HG03039 (cell line): ENCODE data around the gene ZNF341.

Experiments
- ATAC-seq: cut with Tn5 transposase; IDR thresholded peaks from one replicate; pipeline ENCODE4 v1.9.1; 2021; ENCODE audit warnings: mild to moderate bottlenecking, moderate library complexity; ENCODE audit not compliant: unreplicated experiment

The ZNF341 gene

DNA sequence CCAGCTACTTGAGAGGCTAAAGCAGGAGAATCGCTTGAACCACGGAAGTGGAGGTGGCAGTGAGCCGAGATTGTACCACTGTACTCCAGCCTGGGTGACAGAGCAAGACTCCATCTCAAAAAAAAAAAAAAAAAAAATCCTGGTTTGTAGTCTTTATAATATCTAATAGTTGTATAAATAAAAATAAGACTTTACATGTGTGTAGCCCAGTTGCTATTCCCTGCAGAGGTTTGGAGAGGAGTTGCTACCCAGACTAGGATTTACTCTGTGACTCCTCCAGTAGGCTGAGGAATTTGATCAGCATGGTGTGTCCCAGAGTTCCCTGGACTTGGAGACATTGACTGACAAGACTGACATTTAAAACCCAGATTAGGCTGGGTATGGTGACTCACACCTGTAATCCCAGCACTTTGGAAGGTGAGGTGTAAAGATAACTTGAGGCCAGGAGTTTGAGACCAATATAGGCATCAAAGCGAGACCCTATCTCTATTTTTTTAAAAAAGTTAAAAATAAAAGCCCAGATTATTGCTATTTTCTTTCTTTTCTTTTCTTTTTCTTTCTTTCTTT is 89.6 kb downstream of the ZNF341 start:
- no peak for ATAC-seq

DNA sequence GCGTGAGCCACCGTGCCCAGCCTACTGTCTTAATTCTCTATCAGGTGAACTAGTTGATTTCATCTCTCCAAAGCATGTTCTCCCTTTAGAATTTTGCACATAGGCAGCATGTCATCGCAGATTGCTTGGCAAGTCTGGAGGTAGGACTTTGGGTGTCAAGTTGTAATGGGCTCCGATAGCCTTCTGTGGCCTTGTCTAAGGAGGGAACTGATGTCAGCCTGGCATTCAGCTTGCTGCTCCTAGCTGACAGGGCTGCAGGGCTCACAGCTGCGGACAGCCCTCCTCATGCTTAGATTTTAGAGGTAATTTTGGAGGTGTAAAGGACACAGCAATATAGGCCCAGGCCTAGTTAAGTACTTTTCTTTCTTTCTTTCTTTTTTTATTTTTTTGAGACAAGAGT is 90.6 kb downstream of the ZNF341 start:
- no peak for ATAC-seq

DNA sequence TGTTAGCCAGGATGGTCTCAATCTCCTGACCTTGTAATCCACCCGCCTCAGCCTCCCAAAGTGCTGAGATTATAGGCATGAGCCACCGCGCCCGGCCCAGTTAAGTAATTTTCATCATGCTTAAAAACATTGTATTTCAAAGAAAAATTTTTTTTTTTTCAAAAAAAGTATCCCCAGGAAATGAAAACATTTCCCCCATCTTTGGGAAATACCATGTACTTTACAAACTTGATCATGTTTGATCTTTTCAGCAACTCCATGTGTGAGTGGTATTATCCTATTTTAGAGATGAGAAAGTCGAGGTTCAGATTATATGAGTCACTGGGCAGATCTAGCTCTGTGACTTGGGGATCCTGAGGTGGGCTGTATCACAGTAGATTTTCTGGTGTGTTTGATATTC is 91.2 kb downstream of the ZNF341 start:
- ATAC-seq: no peak

DNA sequence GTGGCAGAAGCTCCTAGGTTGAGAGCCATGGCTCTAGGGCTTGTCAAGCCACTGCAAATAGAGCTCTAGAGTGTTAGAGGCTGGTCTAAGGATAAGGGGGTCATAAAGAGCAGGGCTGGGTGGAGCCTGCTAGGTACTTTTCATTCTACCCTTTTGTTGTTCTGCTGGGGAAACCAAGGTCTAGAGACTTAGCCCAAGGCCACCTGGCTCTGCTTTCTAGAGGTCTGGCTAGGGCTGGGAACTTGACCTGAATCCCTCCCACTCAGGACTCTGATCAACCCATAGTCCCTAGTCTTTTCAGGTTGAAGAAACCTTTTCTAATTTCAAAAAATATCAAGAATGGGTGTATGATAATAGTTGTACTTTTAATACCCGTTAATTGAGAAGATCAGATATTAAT is 93.1 kb downstream of the ZNF341 start:
- no peak for ATAC-seq

DNA sequence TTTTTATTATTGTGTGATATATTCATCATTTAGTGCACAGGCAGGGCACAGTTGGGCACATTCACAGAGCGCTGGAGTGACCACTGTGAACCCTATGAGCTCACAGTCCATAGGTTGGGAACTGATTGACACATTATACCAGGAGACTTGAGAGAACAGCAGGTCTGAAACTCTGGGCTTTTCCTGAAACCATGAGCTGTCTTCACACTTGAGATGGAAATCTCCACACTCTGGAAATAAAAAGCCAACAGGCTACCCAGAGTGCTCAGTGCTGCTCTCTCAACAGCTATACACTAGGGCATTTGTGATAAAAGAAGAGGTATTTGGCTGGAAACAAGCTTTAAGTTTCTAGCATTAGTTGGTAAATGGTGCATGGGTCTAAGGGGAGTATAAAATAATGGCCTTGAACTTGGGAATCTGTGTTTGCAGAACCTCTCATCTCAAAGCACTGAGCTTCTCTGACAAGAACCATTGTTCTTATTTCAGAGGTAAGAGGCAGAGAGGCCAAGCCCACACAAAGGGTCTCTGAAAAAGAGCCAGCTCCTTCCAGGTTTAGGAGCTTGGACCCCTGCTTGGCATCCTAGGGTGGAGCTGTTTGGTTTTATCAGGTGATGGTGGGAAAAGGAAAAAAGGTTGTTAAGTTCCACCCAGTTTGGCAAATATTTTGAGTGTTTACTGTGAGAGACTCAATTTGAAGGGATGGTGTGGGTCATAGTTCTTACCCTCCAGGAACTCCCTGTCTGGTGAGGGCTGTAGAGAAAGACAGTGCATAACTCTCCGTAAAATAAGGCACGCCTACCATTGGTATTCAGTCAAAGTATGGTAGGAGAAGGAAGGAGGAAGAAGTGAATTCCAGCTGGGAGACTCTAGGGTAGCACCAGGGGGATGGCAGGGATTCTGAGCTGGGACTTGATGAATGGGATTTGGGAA is 93.8 kb downstream of the ZNF341 start:
- no peak for ATAC-seq

DNA sequence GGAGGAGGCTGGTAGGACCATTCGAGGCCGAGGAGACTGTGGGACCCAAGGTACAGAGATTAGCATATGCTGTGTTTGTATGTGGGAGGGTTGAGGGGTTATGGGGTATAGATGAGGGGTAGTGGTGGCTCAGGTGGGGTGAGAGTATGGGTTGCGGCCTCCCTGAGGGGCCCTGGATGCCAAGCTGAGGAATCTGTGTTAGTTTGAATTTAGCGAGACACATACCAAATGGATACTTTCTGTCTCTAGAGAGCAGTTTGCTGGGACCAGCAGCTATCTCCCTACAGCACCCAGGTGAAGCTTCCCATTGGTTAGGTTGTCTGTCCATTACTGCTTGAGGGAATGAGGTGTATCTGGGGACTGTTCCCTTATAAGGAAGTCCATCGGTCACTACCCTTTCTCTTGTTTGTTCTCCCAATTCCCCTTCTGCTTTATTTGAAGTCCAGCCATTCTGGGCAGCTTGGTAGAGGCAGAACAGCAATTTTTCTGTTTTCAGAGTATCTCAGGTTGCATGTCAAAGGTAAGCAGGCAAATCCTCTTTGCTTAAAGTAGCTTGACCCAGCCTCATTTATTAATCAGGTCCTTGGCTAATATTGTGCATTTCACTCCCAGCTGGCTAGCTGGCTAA is 94.6 kb downstream of the ZNF341 start:
- no peak for ATAC-seq

DNA sequence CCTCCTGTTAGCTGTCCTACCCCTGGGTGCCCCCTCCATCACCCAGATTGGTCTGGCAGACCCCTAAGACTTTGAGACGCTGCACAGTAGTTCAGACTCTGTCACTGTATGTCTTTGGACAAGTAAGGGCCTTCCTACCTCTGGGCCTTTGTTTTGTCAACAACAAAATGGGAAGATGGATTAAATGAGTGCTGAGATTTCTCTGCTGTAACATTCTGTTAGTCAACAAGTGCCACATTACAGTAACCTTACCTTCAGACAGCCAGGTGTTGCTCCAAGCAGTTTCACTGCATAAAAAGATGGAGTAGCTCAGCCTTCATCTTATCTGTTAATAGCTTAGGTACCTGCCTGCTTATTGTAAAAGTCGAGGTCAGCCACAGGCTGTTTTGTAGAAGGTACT is 95.3 kb downstream of the ZNF341 start:
- no peak for ATAC-seq

DNA sequence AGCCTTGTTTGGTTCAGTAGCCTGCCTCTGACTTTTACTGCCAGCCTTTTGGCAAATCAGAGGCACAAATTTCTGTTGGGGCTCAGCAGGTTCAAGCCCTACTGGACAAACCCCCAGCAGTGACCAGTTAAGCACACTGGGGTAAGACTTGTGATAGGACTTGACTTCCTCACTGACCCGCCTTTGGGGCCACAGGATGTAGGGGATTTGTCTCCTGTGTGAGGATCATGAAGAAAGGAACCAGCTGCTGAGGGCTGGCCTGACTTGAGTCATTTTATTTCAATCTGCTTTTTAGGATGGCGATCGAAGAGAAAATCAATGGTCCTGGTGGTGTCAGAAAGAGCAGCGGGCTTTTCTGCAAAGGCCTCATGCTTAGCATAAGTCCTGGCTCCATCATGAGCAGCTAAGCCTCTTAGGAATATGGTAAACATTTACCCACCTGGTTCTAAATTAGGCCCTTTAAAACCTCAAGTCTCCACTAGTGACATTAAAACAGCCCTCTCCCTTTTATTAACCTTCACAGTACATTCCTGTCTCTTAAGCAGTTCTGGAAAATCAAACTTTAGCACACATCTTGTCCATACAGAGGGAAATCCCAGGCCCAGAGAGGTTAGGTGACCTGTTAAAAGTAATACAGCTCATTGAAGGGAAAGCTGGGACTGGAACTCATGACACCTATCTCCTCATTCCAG is 96.0 kb downstream of the ZNF341 start:
- ATAC-seq: no peak

DNA sequence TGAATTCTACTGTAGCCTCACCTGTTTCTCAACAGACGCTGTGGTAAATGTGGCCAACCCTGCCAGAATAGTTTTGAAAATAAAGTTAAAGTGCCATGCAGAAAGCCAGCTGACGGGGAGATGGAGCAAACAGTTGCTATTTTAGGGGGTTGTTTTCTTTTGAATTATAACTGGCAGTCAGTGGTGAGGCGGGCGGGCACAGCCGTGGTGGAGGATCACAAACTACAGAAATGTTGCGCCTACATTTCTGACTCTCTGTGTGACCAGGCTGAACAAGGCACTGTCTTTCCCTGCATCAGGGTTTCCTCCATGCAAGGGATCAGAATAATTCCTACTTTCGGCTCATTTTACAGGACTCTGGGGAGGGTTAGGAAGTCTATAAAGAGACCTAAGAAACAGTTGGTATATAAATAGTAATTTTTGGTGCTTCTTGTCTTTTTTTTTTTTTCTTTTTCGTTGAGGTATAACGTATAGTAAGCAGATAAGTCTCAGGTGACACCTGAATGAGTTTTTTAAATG is 96.6 kb downstream of the ZNF341 start:
- no peak for ATAC-seq

DNA sequence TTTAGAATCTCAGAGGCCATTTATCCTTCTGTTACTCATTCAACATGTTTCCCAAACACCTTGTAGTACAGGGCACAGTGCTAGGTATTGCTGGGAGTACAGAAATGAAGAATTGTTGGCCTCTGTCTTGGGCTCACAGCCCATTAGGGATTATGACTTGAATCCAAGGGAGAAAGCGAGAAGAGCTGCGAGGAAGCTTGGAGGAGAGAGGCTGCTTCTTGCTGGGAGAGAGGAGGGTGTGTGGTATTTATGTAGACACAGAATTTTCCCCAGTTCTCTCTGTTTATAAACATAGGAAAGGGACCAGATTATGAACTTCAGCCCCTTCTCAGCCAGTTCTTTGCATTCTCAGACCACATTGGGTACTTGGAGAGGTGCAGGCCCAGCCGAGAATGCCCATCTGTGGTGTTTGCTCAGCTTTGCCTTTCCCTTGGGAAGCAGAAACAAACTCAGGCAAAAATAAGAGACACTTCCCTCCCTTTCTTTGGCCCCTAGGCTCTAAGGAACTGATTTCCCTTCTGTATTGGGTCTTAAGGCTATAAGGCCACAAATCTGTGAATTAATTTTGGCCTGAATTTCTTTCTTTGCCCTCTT is 97.3 kb downstream of the ZNF341 start:
- no peak for ATAC-seq

DNA sequence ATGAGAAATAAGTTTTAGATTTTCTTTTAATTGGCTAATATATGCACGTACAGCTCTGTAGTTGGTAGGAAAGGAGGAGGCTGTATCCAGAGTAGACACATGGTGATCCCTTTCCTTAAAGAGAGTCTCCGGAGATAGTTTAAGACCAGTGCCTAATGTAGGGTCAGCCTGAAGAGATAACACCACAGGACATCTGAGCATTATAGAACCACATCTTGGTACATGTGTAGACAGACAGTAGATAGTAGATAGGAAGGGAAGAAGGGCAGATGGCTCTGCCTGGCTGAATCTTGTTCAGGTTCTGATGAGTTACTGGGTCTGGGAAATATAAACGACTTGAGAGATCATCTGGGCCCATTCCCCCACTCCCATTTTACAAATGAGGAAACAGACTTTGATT is 97.8 kb downstream of the ZNF341 start:
- no peak for ATAC-seq

DNA sequence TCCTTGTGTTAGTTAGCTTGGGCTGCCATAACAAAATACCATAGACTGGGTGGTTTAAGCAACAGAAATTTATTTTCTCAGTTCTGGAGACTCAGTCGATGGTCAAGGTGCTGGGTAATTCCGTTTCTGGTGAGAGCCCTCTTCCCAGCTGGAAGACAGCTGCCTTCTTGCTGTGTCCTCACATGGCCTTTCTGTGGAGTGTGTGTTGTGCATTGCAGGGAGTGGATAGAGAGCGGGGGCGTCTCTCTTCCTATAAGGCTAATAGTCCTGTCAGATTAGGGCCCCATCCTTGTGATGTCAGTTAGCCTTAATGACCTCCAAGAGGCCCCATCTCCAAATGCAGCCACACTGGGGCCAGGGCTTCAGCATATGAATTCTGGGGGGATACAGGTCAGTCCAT is 98.6 kb downstream of the ZNF341 start:
- ATAC-seq: no peak

DNA sequence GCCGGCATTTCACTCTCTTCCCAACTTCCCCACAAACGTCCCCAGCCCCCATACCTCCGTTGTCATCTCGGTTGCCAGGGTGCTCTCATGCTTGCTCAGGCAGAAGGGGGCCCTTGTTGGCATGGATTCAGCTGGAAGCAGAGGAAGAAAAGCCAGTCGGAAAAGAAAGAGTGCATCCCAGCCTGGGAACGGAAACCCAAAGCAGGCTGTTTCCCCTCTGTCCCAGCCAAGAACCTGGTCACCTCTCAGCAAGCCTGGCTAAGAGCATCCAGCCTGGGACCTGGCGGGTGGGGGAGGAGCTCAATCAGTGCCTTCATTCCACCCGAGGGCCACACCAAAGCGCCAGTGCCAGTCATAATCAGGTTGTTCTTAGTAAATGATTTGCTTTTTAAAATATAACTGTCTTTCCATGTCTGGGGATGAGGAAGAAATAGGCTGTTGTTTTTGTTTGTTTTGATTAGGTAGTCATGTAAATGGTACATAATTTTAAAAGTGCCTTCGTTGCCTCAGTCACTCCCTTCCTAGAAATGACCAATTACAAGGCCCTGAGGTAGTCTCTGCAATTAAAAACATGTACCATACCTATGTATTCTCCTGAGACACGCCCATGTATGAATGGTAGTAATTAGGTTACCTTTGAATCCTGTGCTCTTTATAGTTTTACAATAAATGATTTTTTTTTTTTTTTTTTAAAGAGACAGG is 100.5 kb downstream of the ZNF341 start:
- ATAC-seq: no peak

DNA sequence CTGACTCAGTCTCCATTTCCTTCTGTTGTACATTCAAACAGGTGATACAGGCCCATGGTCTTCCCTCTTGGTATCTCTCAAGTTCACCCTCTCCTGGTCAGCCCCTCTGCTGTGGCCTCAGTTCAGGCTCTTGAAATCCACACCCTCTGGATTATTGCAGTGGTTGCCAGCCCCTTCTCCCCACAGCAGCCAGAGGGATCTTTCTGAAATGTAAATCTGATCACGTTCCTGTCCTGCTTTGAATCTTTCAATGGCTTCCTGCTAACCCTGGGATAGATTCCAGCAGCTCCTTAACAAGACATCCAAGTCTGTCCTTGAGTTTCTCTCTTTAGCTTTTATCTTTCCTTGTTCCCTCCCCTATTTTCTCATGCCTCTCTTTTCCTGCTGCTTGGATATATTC is 101.5 kb downstream of the ZNF341 start:
- no peak for ATAC-seq

DNA sequence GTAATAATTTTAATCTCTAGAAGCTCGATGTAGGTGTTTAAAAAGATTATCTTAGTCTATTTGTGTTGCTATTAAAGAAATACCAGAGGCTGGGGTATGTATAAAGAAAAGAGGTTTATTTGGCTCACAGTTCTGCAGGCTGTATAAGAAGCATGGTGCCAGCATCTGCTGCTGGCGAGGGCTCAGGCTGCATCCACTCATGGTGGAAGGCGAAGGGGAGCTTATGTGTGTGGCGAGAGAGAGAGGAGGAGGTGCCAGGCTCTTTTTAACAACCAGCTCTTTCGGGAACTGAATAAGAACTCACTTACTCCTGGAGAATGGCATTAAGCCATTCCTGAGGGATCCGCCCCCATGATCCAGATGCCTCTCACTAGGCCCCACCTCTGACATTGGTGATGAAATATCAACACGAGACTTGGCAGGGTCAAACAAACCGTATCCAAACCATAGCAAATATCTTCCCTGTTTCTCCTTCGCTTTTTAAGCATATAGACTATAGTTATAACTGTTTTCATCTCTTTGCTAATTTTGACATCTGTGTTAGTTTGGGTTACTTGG is 103.9 kb downstream of the ZNF341 start:
- no peak for ATAC-seq

DNA sequence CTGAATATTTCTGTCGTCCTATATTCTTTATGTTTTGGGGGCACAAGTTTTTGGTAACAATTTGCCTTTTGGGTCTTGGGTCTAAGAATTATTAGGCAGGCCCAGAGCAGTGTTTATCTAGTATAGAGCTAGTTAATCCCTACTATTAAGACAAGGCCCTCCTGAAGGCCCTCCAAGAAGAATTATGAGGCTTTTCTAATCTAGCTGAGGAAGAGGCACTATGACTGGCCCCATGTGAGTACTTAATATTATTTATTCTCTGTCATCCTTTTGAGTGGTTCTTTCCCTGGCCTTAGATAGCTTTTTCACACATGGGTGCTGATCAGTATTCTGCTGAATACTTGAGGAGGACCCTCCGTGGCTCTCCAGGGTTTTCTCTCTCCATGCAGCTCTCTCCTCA is 104.5 kb downstream of the ZNF341 start:
- no peak for ATAC-seq

DNA sequence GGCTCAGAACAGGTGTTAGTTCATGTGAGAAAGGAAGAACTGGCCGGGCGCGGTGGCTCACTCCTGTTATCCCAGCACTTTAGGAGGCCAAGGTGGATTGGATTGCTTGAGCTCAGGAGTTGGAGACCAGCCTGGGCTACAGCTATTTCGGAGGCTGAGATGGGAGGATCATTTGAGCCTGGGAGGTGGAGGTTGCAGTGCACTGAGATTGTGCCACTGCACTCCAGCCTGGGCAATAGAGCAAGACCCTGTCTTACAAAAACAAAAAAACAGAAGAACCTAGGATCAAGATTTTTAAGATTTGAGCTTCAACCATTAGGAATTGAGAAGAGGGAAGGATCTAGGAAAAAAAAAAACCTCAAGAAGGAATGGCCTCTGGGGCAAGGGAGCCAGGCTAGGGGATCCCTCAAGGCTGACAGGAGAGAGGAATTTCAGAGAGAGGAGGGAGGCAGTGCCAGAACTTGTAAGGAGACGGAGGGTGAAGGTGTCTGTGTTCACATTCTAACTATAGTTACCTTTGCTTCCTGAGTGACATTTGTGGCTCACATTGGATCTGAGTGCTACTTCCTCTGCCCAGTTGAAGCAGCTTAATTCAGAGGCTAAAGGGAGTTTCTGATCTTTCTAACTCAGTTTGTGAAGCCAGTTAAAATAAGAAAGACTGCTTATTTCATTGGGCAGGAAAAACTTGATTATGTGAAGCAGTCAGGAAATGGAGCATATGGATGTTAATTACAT is 105.5 kb downstream of the ZNF341 start:
- no peak for ATAC-seq

DNA sequence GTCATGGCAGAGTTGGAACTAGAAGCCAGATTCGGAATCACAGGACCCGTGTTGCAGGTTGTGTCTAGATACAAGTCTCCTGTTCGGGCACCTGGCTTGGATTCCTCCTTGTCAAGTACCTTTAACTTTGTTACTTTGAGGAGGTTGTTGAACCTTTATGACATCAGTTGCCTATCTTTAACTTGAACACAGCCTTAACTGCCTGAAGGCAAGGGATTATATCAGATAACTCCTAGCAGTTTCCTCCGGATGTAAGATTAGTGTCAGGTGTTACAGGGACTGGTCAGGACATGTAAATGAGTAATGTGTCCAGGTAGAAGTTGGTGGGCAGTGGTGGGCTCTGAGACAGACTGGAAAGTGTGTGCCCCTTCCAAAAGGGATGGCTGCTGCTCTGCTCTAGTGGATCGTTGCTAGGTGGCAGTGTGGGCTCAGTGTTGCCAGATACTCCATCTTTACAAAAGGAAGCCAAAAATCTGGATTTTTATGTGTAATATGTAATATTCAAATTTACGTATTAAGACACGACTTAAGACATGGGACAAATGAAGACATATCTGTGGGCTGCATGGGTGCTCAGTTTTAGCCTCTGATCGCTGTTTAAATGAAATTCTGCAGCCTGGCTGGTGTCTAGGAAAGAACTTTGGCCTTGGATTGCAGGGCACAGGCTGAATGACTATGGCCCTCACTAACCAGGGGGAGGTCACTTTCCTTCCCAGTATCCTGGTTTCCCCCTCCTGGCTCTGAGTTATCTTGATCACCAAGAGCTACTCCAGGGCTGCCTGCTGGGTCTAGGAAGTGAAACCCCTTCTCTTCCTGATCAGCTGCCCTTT is 106.5 kb downstream of the ZNF341 start:
- no peak for ATAC-seq
